Suprapubic skin (tissue), 4 donors: Measurements from ENCODE around the gene OSM. TPM values are rescaled to one million over a fixed set of nuclear protein-coding genes. Genes with fewer than 3 reads are reported as not detected.
A peak's percentile ranks its signal among the peaks of the same experiment; 100 is the strongest.
"Not testable (repeated sequence)": the region's sequence is repeated elsewhere in the genome, so short reads cannot be mapped to it uniquely, and the experiment has no call there.

Source experiments
- DNase-seq, 2 donors: peaks; one replicate each; pipeline ENCODE4 v3.0.0-alpha.2; 2019; ENCODE audit warnings: low spot score in 2 of 2
- H3K27ac ChIP-seq: fragments of 200-600 bp; sonication (generic); one replicate; pipeline ENCODE4 v1.5.1; 2019
- H3K27me3 ChIP-seq: fragments of 200-600 bp; sonication (generic); one replicate; pipeline ENCODE4 v1.5.1; 2019
- H3K36me3 ChIP-seq: fragments of 200-600 bp; sonication (generic); one replicate; pipeline ENCODE4 v1.5.1; 2019
- H3K4me1 ChIP-seq: fragments of 200-600 bp; sonication (generic); one replicate; pipeline ENCODE4 v1.5.1; 2019
- H3K4me3 ChIP-seq: fragments of 200-600 bp; sonication (generic); one replicate; pipeline ENCODE4 v1.5.1; 2019; ENCODE audit warnings: mild to moderate bottlenecking
- H3K9me3 ChIP-seq: fragments of 200-600 bp; sonication (generic); one replicate; pipeline ENCODE4 v1.5.1; 2019
- EP300 ChIP-seq: sonication (generic); formaldehyde crosslinking; IDR thresholded peaks from one replicate; pipeline ENCODE4 v1.6.1; 2017; ENCODE audit warnings: antibody characterized with exemption
- POLR2A ChIP-seq, 2 donors: fragments of 450-650 bp; IDR thresholded peaks; one replicate each; pipeline ENCODE4 v1.6.1; 2017; ENCODE audit warnings: antibody characterized with exemption in 2 of 2, mild to moderate bottlenecking in 2 of 2, moderate library complexity in 2 of 2
- POLR2AphosphoS5 ChIP-seq, 3 donors: sonication (generic); formaldehyde crosslinking; IDR thresholded peaks; one replicate each; pipeline ENCODE4 v1.6.1; 2017; ENCODE audit warnings: antibody characterized with exemption in 3 of 3
- WGBS: methylation state at CpG from one replicate; pipeline ENCODE4 v1.1.5; 2018; 5-methylcytosine and 5-hydroxymethylcytosine counted together
- total RNA-seq, 4 donors: library from RNA; depleted of rRNA; stranded (reverse); fragments of >200 nt; gene quantifications; one replicate each; pipeline ENCODE4 v1.1.0, GENCODE V29; 2016
- TF ChIP-seq, protein P1 (sequence below), 2 donors: fragments of 200-600 bp in 1 of 2; fragments of 450-650 bp in 1 of 2; sonication (generic) in 1 of 2; IDR thresholded peaks; one replicate each; pipeline ENCODE4 v1.5.1; 2016 to 2019; ENCODE audit warnings: antibody characterized with exemption in 2 of 2, mild to moderate bottlenecking in 1 of 2, moderate library complexity in 1 of 2

OSM gene
- total RNA-seq, 4 donors from 2014 or later = 0.34 TPM; not detected in 3

DNA sequence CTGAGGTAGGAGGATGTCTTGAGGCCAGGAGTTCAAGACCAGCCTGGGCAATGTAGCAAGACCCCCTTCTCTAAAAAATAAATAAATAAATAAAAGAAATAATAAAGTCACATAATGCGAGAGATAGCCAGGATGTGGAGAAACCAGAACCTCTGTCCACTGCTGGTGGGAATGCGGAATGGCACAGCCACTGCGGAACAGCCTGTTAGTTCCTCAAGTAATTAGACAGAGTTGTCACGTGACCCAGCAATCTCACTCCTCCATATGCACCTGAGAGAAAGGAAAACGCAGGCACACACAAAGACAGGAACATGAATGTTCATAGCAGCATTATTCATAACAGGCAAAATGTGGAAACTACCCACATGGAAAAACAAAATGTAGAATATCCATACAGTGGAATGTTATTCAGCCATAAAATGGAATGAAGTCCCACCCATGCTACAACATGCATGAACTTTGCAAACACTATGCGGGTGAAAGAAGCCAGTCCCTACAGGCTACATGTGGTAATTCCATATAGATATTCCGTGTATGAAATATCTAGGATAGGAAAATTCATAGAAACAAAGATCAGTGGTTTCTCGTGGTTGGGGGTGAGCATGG, 47.5 kb downstream of the OSM start:
- Histone ChIP-seq H3K4me3 (no peak overlapping the region), H3K9me3 (no peaks in the 10 kb centered on the region), H3K4me1 (peaks cover 11% of the 10 kb centered on the region), H3K36me3 (no peaks in the 10 kb centered on the region), H3K27ac (no peak overlapping the region), H3K27me3 (peaks cover 4% of the 10 kb centered on the region)
- DNase-seq = no peak
- TF ChIP-seq, protein P1, sequence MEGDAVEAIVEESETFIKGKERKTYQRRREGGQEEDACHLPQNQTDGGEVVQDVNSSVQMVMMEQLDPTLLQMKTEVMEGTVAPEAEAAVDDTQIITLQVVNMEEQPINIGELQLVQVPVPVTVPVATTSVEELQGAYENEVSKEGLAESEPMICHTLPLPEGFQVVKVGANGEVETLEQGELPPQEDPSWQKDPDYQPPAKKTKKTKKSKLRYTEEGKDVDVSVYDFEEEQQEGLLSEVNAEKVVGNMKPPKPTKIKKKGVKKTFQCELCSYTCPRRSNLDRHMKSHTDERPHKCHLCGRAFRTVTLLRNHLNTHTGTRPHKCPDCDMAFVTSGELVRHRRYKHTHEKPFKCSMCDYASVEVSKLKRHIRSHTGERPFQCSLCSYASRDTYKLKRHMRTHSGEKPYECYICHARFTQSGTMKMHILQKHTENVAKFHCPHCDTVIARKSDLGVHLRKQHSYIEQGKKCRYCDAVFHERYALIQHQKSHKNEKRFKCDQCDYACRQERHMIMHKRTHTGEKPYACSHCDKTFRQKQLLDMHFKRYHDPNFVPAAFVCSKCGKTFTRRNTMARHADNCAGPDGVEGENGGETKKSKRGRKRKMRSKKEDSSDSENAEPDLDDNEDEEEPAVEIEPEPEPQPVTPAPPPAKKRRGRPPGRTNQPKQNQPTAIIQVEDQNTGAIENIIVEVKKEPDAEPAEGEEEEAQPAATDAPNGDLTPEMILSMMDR (IDR thresholded peaks at IDR 0.05) = no peak
- no peak for TF ChIP-seq EP300
- no peak for TF ChIP-seq POLR2A (IDR thresholded peaks at IDR 0.05)
- 71% methylated on average over 8 of the region's 8 CpGs for WGBS

DNA sequence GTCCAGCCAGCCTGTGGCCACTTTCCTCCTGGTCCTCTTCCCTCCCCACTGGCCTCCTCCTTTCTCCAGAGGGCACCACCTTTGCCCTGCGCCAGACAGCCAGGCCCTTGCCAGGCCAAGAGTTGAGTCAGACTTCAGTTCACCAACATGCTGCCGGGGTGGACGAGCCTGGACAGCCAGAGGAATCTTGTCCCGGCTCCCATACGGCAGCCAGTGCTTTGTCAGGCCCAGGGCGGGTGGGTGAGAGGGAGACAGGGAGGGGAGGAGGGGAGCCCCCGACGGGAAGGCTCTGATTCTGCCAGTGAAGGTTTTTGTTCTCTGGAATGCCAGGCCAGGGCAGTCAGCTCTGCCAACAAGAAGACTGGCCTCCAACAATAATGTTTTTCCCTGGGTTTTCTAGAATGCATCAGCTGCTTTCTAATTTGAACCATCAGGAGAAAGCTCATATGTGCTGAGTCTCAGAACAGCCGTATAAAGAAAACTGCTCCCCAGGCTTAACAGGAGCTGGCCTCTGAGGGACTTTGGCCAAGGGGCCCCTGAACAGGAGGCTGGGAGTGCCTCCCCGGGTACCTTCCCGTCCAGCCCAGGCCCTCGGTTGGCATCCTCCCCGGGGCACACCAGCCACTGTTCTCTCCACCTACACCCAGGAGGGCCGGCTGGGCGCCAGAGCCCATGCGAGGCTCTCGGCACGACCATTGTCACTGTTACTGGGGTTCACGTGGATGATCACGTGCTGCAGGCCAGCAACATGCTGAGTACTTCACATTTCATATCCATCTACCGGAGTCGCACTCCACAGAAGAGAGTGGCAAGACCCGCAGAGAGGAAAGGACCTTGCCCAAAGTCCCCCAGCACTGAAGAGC, 48.7 kb downstream of the OSM start:
- 34% methylated on average over 5 of the region's 23 CpGs for WGBS
- DNase-seq = no peak
- Histone ChIP-seq H3K36me3 (no peaks in the 10 kb centered on the region), H3K4me1 (peaks cover 13% of the 10 kb centered on the region), H3K4me3 (no peak overlapping the region), H3K27ac (peak overlapping the region; percentile 11), H3K27me3 (peaks cover 4% of the 10 kb centered on the region), H3K9me3 (no peaks in the 10 kb centered on the region)
- TF ChIP-seq, protein P1 (IDR thresholded peaks at IDR 0.05) = no peak
- TF ChIP-seq POLR2A (IDR thresholded peaks at IDR 0.05) = no peak
- TF ChIP-seq EP300 = no peak
- TF ChIP-seq POLR2AphosphoS5 (IDR thresholded peaks at IDR 0.05) = no peak

DNA sequence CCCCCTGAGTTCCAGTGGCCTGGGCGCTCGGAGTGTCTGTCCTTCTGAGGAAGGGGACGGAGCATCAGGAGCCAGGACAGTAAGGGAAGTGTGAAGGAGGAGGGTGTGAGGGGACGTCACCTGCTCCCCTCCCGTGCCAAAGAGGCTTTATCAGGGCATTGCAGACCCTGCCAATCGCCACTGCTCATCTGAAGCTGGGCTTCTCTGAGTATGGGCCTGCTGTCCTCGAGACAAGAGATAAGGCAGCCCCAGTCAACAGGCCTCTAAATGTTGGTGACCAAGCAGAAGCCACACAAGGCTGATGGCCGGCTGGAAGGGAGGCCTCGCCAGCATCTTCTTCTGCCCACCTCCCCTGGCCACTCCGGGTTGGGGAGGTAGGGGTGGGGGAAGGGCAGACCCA, 49.9 kb downstream of the OSM start:
- no peak for TF ChIP-seq EP300
- 94% methylated on average over 6 of the region's 10 CpGs for WGBS
- DNase-seq = no peak
- H3K9me3 ChIP-seq = no peaks in the 10 kb centered on the region
- H3K4me1 ChIP-seq = peaks cover 25% of the 10 kb centered on the region
- no peak overlapping the region for H3K27ac ChIP-seq
- no peak overlapping the region for H3K4me3 ChIP-seq
- H3K27me3 ChIP-seq = peaks cover under 1% of the 10 kb centered on the region
- no peaks in the 10 kb centered on the region for H3K36me3 ChIP-seq

DNA sequence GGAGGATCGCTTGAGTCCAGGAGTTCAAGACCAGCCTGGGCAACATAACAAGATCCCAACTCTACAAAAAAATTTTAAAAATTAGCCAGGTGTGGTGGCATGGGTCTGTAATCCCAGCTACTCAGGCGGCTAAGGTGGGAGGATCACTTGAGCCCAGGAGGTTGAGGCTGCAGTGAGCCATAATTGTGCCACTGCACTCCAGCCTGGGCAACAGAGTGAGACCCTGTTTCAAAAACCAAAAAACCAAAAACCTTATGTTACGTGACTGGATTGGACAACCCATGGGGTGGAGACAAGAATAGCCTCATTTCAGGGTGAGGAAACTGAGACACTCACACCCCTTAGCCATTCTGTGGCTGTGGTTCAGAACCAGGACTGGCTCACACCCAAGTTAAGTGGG, 50.4 kb downstream of the OSM start:
- not testable (repeated sequence) for H3K4me3 ChIP-seq

DNA sequence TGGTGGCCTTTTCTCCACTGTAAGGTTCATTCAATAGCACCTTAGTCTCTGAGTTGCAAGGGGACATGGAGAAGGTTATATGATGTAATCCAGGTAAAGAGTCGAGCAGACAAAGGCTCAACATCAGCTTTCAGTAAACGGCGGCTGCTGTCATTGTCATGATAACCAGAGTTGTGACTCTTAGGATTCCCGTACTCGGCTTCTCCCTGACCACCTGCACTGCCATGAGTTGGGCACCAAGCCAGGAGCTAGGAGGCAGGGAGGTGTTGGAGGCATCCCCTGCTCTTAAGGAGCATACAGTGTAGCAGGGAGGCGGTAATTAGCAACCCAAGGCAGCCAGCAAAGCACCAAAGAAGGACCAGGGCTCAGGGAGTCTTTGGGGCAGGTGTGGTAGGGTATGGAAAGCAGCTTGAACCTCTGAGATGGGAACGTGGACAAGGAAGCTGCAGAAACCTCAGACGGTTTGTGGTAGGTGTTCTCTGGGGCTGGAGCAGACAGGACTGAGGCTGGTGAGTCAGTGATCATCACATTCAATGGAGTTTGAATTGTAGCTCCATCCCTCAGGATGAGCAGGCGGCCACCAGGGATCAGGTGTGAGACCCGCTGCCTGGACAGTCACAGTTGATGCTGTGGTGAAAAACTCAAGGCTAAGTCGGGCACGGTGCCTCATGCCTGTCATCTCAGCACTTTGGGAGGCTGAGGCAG, 51.8 kb downstream of the OSM start:
- TF ChIP-seq POLR2AphosphoS5 (IDR thresholded peaks at IDR 0.05) (no peak), POLR2A (IDR thresholded peaks at IDR 0.05) (no peak), EP300 (no peak)
- TF ChIP-seq, protein P1 (IDR thresholded peaks at IDR 0.05) = no peak
- no peak for DNase-seq
- WGBS = 75% methylated on average over 12 of the region's 12 CpGs

More for the DNA sequence above, 50.4 kb downstream of the OSM start:
- not testable (repeated sequence) for DNase-seq, H3K27ac ChIP-seq, H3K36me3 ChIP-seq, H3K9me3 ChIP-seq, H3K27me3 ChIP-seq
- WGBS = 97% methylated on average over 2 of the region's 3 CpGs
- peaks cover 25% of the 10 kb centered on the region for H3K4me1 ChIP-seq

DNA sequence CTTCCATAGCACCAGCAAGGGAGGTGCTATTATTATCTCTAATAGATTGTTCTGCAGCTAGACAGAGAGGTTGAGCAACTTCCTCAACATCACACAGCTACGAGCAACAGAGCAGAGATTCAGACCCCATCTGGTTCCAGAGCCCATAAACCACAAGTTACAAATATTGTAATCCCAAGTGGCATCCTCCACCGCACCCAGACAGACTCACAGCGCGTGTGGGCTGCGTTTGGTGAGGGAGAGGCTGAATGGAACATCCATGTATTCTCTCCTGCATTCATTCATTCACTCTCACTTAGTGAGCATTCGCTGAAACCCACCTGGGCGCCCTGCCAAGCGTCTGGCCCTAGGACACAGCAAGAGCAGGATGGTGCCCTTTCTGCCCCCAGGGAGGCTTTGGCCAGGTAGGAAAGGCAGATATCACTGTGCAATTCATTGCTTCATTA, 53.6 kb downstream of the OSM start:
- 36% methylated on average over 6 of the region's 8 CpGs for WGBS
- TF ChIP-seq EP300 = no peak
- TF ChIP-seq, protein P1 (IDR thresholded peaks at IDR 0.05) = no peak
- TF ChIP-seq POLR2A (IDR thresholded peaks at IDR 0.05) = no peak
- no peak for TF ChIP-seq POLR2AphosphoS5 (IDR thresholded peaks at IDR 0.05)
- peak overlapping the region; percentile 16 for H3K27ac ChIP-seq
- no peaks in the 10 kb centered on the region for H3K27me3 ChIP-seq
- no peak overlapping the region for H3K4me3 ChIP-seq
- H3K9me3 ChIP-seq = no peaks in the 10 kb centered on the region
- peaks cover 39% of the 10 kb centered on the region for H3K4me1 ChIP-seq
- no peaks in the 10 kb centered on the region for H3K36me3 ChIP-seq
- DNase-seq = no peak

More for the DNA sequence above, 51.8 kb downstream of the OSM start:
- H3K27ac ChIP-seq = no peak overlapping the region
- no peaks in the 10 kb centered on the region for H3K9me3 ChIP-seq
- H3K27me3 ChIP-seq = no peaks in the 10 kb centered on the region
- no peak overlapping the region for H3K4me3 ChIP-seq
- no peaks in the 10 kb centered on the region for H3K36me3 ChIP-seq
- H3K4me1 ChIP-seq = peaks cover 29% of the 10 kb centered on the region
